ENCODE data around the gene COL4A2. TPM values are rescaled to one million over a fixed set of nuclear protein-coding genes. Genes with fewer than 3 reads are reported as not detected.
A peak's percentile ranks its signal among the peaks of the same experiment; 100 is the strongest.

Gene COL4A2
- total and polyA plus RNA-seq, 12 donors, result 70.9 to 1,589 (median 171) TPM

DNA sequence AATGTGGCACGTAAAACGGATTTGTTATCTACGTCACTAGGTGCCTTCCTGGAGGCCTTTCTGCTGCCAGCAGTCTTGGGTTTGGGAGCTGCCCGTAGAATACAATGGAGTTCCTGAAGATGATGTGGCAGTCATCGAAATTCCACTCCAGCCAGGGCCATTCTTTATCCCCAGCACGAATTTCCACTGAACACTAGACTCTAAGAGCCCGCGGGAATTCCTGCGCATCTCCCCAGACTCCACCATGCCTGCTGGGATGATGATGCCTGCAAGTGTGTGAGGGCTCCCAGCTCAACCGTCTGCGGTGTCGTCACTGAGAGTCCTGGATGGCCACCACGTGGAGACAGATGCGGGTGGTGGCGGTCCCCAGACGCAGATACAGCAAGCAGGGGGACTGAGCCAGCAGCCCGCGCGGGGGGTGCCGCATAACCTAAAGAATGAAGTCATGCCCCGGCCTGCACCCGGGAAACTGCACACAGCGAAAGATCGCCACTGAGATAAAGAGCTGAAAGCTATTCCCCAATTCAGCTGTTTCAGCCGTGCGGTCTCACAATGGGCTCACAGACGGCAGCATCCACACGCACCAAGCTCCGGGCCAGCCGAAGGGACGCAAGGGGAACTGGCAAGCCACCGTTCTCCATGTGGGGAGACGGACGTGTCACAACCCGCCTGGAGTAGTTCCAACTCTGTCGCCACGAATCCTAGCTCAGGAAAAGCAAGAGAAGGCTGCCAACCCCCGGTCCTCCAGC is 41.2 kb upstream of the COL4A2 start:
- Histone ChIP-seq H3K4me1 (replicated peaks in 1 of 2) (peaks cover 12 to 17% of the 10 kb centered on the region in 2 donors), H3K27ac (peak overlapping the region in 2 of 5 donors; percentile 39 to 59), H3K27me3 (no peaks in the 10 kb centered on the region), H3K36me3 (replicated peaks in 1 of 2) (no peaks in the 10 kb centered on the region), H3K4me3 (no peak overlapping the region), H3K9me3 (replicated peaks in 1 of 3) (no peaks in the 10 kb centered on the region)
- intact Hi-C loops (cut with DNase I), result no loop called here
- TF ChIP-seq POLR2A (IDR thresholded peaks at IDR 0.05), result no peak
- TF ChIP-seq, protein P1, sequence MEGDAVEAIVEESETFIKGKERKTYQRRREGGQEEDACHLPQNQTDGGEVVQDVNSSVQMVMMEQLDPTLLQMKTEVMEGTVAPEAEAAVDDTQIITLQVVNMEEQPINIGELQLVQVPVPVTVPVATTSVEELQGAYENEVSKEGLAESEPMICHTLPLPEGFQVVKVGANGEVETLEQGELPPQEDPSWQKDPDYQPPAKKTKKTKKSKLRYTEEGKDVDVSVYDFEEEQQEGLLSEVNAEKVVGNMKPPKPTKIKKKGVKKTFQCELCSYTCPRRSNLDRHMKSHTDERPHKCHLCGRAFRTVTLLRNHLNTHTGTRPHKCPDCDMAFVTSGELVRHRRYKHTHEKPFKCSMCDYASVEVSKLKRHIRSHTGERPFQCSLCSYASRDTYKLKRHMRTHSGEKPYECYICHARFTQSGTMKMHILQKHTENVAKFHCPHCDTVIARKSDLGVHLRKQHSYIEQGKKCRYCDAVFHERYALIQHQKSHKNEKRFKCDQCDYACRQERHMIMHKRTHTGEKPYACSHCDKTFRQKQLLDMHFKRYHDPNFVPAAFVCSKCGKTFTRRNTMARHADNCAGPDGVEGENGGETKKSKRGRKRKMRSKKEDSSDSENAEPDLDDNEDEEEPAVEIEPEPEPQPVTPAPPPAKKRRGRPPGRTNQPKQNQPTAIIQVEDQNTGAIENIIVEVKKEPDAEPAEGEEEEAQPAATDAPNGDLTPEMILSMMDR (IDR thresholded peaks at IDR 0.05), result no peak
- WGBS, 4 donors, result 74 to 79% (median 78%) methylated on average over 23 to 38 of the region's 38 CpGs
- peak in 1 of 7 donors; percentile 62 for DNase-seq

DNA sequence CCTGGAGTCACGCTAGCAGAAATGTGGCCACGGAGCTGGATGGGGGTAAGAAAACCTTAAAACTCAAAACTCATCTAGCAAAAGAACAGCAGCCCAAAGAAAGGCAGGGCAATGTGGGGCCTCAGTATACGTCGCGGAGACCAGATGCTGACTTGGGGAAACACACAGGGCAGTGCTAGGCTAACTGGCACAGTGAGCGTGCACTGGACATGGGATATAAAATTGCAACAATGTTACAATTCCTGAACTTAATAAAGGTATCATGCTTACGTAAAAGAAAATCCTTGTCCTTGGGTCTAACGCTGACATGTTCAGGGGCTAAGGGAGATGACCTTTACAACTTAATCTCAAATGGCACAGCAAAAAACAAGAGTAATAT is 40.7 kb upstream of the COL4A2 start:
- Histone ChIP-seq H3K4me3 (no peak overlapping the region), H3K9me3 (replicated peaks in 1 of 3) (no peaks in the 10 kb centered on the region), H3K36me3 (replicated peaks in 1 of 2) (no peaks in the 10 kb centered on the region), H3K27me3 (no peaks in the 10 kb centered on the region), H3K27ac (peak overlapping the region in 2 of 5 donors; percentile 39 to 59), H3K4me1 (replicated peaks in 1 of 2) (peaks cover 12 to 17% of the 10 kb centered on the region in 2 donors)
- TF ChIP-seq, protein P1 (IDR thresholded peaks at IDR 0.05), result no peak
- no peak for TF ChIP-seq POLR2A (IDR thresholded peaks at IDR 0.05)
- 67 to 75% (median 70%) methylated on average over 8 of the region's 8 CpGs for WGBS, 4 donors
- no peak for DNase-seq
- intact Hi-C loops (cut with DNase I), result no loop called here

DNA sequence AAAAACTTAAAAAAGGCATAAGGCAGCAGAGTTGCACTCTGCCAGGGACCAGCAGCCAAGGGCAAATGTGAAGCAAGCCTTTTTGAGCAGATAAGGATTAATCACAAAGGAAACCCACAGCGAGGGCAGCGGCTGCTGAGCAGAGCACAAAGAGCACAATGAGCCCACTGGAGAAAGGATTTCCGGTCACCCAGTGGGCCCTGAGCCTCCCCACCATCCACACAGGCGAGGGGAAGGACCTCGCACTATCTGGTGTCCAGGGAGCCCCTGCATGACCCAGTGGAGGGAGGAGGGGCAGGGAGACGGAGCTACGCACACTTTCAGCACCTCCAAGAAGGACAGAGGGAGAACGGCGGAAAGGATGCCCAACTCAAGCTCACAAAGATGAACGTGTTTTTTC is 40.1 kb upstream of the COL4A2 start:
- H3K27me3 ChIP-seq, result no peaks in the 10 kb centered on the region
- intact Hi-C loops (cut with DNase I), result no loop called here
- TF ChIP-seq, protein P1 (IDR thresholded peaks at IDR 0.05), result no peak
- no peak for TF ChIP-seq POLR2A (IDR thresholded peaks at IDR 0.05)
- no peak overlapping the region for H3K4me3 ChIP-seq
- no peaks in the 10 kb centered on the region for H3K9me3 ChIP-seq (replicated peaks in 1 of 3)
- H3K4me1 ChIP-seq (replicated peaks in 1 of 2), result peaks cover 11 to 12% of the 10 kb centered on the region in 2 donors
- peak overlapping the region in 1 of 5 donors; percentile 17 for H3K27ac ChIP-seq
- peak in 1 of 7 donors; percentile 51 for DNase-seq
- no peaks in the 10 kb centered on the region for H3K36me3 ChIP-seq (replicated peaks in 1 of 2)
- WGBS, 4 donors, result 56 to 79% (median 74%) methylated on average over 10 of the region's 10 CpGs

DNA sequence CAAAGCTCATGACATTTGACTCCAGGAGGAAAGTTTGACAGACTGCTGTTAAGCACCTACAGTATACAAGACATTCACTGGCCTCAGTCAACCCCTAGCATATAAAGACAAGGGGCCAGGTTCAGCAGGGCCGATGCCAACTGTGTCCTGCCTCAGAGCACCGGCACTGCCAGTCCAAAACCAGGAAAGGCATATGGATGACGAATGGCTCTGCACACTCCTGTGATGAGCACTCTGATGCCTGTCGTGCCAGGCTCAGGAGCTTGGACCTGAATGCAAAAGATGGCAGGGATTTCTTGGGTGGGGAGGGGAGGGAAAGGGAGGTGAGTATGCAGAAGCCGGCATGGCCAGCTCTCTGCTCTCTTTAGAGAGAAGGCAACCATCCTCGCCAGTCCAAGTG is 39.0 kb upstream of the COL4A2 start:
- intact Hi-C loops (cut with DNase I), result no loop called here
- Histone ChIP-seq H3K4me1 (replicated peaks in 1 of 2) (peaks cover under 1 to 9% of the 10 kb centered on the region in 2 donors), H3K27ac (no peak overlapping the region), H3K36me3 (replicated peaks in 1 of 2) (no peaks in the 10 kb centered on the region), H3K4me3 (no peak overlapping the region), H3K9me3 (replicated peaks in 1 of 3) (no peaks in the 10 kb centered on the region), H3K27me3 (no peaks in the 10 kb centered on the region)
- TF ChIP-seq, protein P1 (IDR thresholded peaks at IDR 0.05), result no peak
- no peak for TF ChIP-seq POLR2A (IDR thresholded peaks at IDR 0.05)
- peak in 1 of 7 donors; percentile 46 for DNase-seq
- WGBS, 4 donors, result 83 to 87% (median 85%) methylated on average over 5 to 6 of the region's 6 CpGs
